Limb (tissue), 2 donors: ENCODE results near the gene EDNRB.
"Not testable (repeated sequence)": the region's sequence is repeated elsewhere in the genome, so short reads cannot be mapped to it uniquely, and the experiment has no call there.

Experiments
- DNase-seq, 2 donors: peaks; one replicate each; pipeline ENCODE4 v3.0.0-alpha.2; 2016; ENCODE audit errors: extremely low spot score in 2 of 2

EDNRB gene

GRCh38 chr13:77918391-77919245 lies at the start of gene EDNRB:
Gene EDNRB (minus strand): TSS chr13:77918831. CDS start chr13:77918573, 258 bp downstream.
- peak in 1 of 2 donors; percentile 72 for DNase-seq

- DNase-seq = no peak
These were observed 48.0 kb upstream of the EDNRB start for GRCh38 chr13:77966671-77967070.

DNA sequence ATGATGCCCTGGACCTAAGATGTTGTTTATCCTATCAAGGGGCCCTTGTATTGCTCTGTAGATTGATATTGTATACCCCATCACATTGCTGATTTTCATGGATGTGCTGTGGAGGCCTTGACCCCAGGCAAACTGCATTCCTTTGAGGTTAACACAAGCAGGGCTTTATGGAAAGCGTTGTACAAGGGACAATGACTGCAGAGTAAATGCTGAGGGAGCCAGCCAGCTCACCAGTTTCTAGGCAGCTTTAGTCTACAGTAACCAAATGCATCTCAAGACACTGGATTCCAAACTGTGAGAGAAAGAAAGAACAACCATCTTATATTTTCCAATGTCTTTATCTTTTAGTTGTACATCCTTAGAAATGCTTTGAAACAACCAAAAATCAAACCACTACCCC lies 34.1 kb upstream of the EDNRB start:
- DNase-seq = no peak

DNA sequence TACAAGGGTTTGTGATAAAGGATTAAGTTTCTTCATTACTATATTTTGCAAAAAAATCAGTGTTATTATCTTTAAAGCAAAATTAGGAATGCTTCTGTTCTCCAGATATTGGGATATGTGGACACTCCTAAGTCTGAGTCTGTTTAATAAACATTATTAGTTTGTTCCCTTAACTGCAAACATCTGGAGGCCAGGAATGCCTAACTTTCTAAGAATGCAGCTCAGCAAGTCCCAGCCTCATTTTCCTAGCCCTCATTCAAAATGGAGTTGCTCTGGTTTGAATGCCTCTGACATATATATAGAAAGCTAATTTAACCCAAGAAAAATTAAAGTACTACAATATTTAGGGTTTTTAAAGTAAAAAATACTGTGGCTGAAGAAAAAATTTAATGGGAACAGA lies 33.6 kb upstream of the EDNRB start:
- no peak for DNase-seq

GRCh38 chr13:77946522-77946921 lies 27.9 kb upstream of the EDNRB start:
- DNase-seq = no peak

GRCh38 chr13:77935063-77935462 lies 16.4 kb upstream of the EDNRB start:
- DNase-seq = not testable (repeated sequence)

GRCh38 chr13:77930430-77930829 lies 11.8 kb upstream of the EDNRB start:
- DNase-seq = no peak

GRCh38 chr13:77928909-77929308 lies 10.3 kb upstream of the EDNRB start:
- no peak for DNase-seq

DNA sequence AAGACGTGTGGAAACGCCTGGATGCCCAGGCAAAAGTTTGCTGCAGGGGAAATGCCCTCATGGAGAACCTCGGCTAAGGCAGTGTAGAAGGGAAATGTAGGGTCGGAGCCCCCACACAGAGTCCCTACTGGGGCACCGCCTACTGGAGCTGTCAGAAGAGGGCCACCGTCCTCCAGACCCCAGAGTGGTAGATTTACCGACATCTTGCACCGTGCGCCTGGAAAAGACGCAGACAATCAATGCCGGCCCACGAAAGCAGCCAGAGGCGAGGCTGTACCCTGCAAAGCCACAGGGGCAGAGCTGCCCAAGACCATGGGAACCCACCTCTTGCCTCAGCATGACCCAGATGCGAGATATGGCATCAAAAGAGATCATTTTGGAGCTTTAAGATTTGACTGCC lies 7.0 kb upstream of the EDNRB start:
- DNase-seq = no peak

- no peak for DNase-seq
These were observed 1.3 kb upstream of the EDNRB start for GRCh38 chr13:77919921-77920294.

- peak; percentile 40 to 78 for DNase-seq
These were observed 752 bp upstream of the EDNRB start for GRCh38 chr13:77919246-77919920.

- no peak for DNase-seq
These were observed 2.1 kb downstream of the EDNRB start for GRCh38 chr13:77916488-77916887.

- no peak for DNase-seq
These were observed 2.9 kb downstream of the EDNRB start for GRCh38 chr13:77915686-77916085.

DNA sequence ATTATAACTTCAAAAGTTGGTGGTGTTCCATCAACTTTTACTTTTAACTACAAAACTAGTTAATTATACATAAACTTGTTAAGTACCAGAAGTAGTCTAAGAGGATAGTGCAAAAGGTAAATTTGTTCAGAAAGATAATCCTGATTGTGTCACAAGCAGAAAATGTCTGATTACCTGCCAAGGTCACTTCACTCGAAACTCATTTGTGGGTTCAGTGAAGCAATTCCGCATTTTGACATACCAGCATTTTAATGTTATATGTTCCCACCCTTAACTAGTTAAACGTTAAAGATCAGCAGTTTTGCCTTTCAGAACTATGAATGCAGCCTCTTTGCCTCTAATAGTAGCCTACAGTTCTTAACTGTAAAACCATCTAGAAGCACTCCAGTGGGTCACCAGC lies 5.6 kb downstream of the EDNRB start:
- DNase-seq = no peak

DNA sequence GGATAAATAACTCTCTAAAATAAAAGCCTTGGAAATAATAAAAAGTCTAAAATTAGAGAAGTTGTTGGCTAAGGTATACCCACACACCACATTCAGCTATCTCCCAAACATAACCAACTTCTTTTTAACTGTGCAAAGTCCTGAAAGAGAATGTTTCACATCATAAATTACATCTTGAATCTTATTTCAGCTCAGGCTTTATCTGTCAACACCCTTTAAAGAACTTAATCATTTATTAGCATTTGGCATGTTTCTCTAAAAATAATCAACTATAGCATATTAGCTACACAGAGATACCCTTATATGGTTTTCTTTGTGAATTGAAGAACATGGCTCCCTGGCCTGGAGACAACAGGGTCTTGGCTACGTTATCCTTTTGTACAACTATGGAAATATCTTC lies 6.9 kb downstream of the EDNRB start:
- no peak for DNase-seq

DNA sequence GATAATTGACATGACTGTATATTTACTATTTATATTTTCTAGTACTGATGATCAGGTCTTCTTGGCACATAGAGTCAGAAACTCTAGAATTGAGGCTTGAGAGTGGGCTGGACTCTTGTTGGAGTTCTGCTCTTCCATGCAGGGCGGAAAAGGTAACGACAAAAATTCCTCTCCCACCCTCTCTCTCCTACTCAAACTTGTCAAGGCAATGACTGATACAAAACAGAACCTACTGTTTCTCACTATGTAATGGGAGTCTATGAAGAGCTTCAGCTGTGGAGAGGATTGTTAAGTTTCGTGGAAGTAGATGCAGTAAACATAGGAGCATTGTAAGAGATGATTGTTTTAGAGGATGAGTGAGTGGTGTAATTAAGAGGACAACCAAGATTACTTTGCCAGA lies 8.8 kb downstream of the EDNRB start:
- DNase-seq = no peak

DNA sequence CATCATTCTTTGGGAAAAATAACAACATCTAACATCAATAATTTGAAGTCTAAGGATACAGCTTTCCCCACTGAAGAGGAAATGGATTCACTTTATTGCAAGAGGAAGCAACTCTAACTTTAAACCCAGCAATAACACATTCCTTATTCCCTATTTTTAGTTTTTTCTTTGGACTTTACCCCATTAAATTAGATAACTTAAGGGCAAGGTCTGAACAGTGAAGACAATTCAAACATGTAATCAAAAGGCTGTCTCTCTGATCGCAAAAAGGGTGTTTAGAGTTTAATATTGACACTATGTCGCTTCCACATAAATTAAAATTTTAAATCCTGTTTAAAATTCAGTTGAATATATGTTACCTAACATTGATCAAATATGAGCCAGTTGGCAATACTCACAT lies 10.1 kb downstream of the EDNRB start:
- no peak for DNase-seq

GRCh38 chr13:77907666-77908341 lies 10.8 kb downstream of the EDNRB start:
- no peak for DNase-seq

GRCh38 chr13:77904031-77904430 lies 14.6 kb downstream of the EDNRB start:
- no peak for DNase-seq

- no peak for DNase-seq
These were observed 15.2 kb downstream of the EDNRB start for GRCh38 chr13:77903435-77903834.

DNA sequence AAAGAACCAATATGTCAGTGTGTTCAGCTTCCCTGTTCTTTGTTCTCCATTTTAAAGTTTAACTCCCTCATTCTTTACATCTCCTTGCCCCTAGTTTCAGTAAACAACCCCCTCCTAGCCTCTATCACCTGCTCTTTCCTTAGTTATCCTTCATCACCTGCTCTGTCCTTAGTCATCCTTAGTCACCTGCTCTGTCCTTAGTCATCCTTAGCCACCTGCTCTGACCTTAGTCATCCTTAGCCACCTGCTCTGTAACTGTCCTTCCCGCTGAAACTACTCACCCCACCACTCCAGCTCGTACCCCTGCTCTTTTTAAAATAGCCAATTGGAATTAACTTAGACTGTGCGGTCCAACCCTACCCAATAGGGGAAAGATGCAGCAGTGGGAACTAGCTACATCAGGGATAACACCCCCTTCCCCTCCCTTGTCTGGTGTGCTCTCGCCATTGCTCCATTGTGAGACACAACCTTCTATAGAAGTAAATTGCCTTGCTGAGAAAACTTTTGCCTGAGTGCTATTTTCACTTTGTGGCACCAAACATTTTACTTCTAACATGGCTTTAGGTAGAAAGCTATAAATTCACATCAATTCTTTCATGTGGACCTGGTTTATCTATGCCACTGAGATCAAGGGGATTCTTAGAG lies 16.2 kb downstream of the EDNRB start:
- no peak for DNase-seq

- no peak for DNase-seq
These were observed 20.5 kb downstream of the EDNRB start for GRCh38 chr13:77898097-77898496.
